HS-5 (cell line): ENCODE data around the gene CENPU.
"Not testable (repeated sequence)": the region's sequence is repeated elsewhere in the genome, so short reads cannot be mapped to it uniquely, and the experiment has no call there.

Source experiments
- DNase-seq: peaks from one replicate; pipeline ENCODE4 v3.0.0-alpha.2; 2012; ENCODE audit warnings: low read depth

Gene CENPU

GRCh38 chr4:184666670-184667069, 67.2 kb downstream of the CENPU start:
- DNase-seq, result no peak

- no peak for DNase-seq
These were observed 69.3 kb downstream of the CENPU start for GRCh38 chr4:184664445-184665210.

- no peak for DNase-seq
These were observed 71.7 kb downstream of the CENPU start for GRCh38 chr4:184662236-184662635.

- DNase-seq, result no peak
These were observed 72.9 kb downstream of the CENPU start for GRCh38 chr4:184660978-184661377.

GRCh38 chr4:184657820-184658219, 76.1 kb downstream of the CENPU start:
- DNase-seq, result not testable (repeated sequence)

- no peak for DNase-seq
These were observed 76.8 kb downstream of the CENPU start for GRCh38 chr4:184657144-184657543.

- no peak for DNase-seq
These were observed 77.7 kb downstream of the CENPU start for GRCh38 chr4:184655889-184656869.

GRCh38 chr4:184653650-184654049, 80.2 kb downstream of the CENPU start:
- peak; percentile 45 for DNase-seq

GRCh38 chr4:184652681-184653080, 81.2 kb downstream of the CENPU start:
- not testable (repeated sequence) for DNase-seq

GRCh38 chr4:184651899-184652298, 82.0 kb downstream of the CENPU start:
- DNase-seq, result no peak

GRCh38 chr4:184649971-184650855, 83.7 kb downstream of the CENPU start:
- no peak for DNase-seq

GRCh38 chr4:184649026-184649970, 84.6 kb downstream of the CENPU start, which contains the start of the genes CASP3 and PRIMPOL:
Gene CASP3, minus strand, starts transcription at chr4:184649447. Its CDS starts 10,994 bp downstream, at chr4:184638453.
Gene PRIMPOL, plus strand, starts transcription at chr4:184649738. Its CDS starts 7,403 bp downstream, at chr4:184657141.
- peak; percentile 73 for DNase-seq

GRCh38 chr4:184648313-184649025, 85.4 kb downstream of the CENPU start:
- DNase-seq, result no peak

- no peak for DNase-seq
These were observed 85.9 kb downstream of the CENPU start for GRCh38 chr4:184648054-184648312.

GRCh38 chr4:184647266-184648053, 86.4 kb downstream of the CENPU start:
- no peak for DNase-seq

GRCh38 chr4:184645904-184646610, 87.8 kb downstream of the CENPU start:
- no peak for DNase-seq

- DNase-seq, result no peak
These were observed 89.2 kb downstream of the CENPU start for GRCh38 chr4:184644553-184645307.
